Upper lobe of right lung (tissue), 1 donor: ENCODE measurements around the gene INSYN2B. TPM values are rescaled to one million over a fixed set of nuclear protein-coding genes. Genes with fewer than 3 reads are reported as not detected.

Source experiments
- ATAC-seq: fragments of 200-7000 bp; cut with Tn5 transposase; one replicate; pipeline ENCODE4 v1.9.1; 2020; ENCODE audit warnings: mild to moderate bottlenecking, moderate library complexity
- DNase-seq: peaks from one replicate; pipeline ENCODE4 v3.0.0-alpha.2; 2020
- H3K27ac ChIP-seq: fragments of 200-600 bp; one replicate; pipeline ENCODE4 v1.8.0; 2022
- H3K27me3 ChIP-seq: fragments of 200-600 bp; one replicate; pipeline ENCODE4 v1.8.0; 2022; ENCODE audit warnings: mild to moderate bottlenecking
- H3K36me3 ChIP-seq: fragments of 200-600 bp; one replicate; pipeline ENCODE4 v1.8.0; 2022
- H3K4me1 ChIP-seq: fragments of 200-600 bp; one replicate; pipeline ENCODE4 v1.8.0; 2022
- H3K4me3 ChIP-seq: fragments of 200-600 bp; one replicate; pipeline ENCODE4 v1.8.0; 2022; ENCODE audit warnings: mild to moderate bottlenecking
- H3K9me3 ChIP-seq: fragments of 200-600 bp; one replicate; pipeline ENCODE4 v1.8.0; 2022
- CTCF ChIP-seq: fragments of 200-600 bp; IDR thresholded peaks from one replicate; pipeline ENCODE4 v1.8.0; 2022; ENCODE audit warnings: antibody characterized with exemption
- intact Hi-C: fragments of 100-400 bp; cut with DNase I; formaldehyde crosslinking; loops from one replicate; pipeline ENCODE4 v1.11.0; 2022
- total RNA-seq: library from RNA; stranded (reverse); fragmentation: NEBNext Ultra II Directional; extraction: Animal tissue kit (Norgen Biotek cat#: 25700); gene quantifications from one replicate; pipeline ENCODE4 v1.2.1, GENCODE V29; 2021
- donor health status: DM: no; HTN: yes; CAD: no; lungs with severe emphysema.

The INSYN2B gene
- total RNA-seq, 1 donor from 2014 or later = 0.17 TPM

- no peak overlapping the region for H3K27ac ChIP-seq
- no peak for TF ChIP-seq CTCF
- ATAC-seq (no peak), DNase-seq (no peak)
- H3K4me3 ChIP-seq = no peak overlapping the region
- no peaks in the 10 kb centered on the region for H3K4me1 ChIP-seq
- intact Hi-C loops = no loop called here
- H3K9me3 ChIP-seq = no peaks in the 10 kb centered on the region
- no peaks in the 10 kb centered on the region for H3K36me3 ChIP-seq
- H3K27me3 ChIP-seq = no peaks in the 10 kb centered on the region
Observed at GRCh38 chr5:169861934-169862333, 118.4 kb downstream of the INSYN2B start.

- H3K4me1 ChIP-seq = no peaks in the 10 kb centered on the region
- H3K9me3 ChIP-seq = no peaks in the 10 kb centered on the region
- H3K27ac ChIP-seq = no peak overlapping the region
- no peak for ATAC-seq
- no peaks in the 10 kb centered on the region for H3K36me3 ChIP-seq
- no peak for TF ChIP-seq CTCF
- no peak overlapping the region for H3K4me3 ChIP-seq
- H3K27me3 ChIP-seq = no peaks in the 10 kb centered on the region
- intact Hi-C loops = no loop called here
- no peak for DNase-seq
Observed at GRCh38 chr5:169861433-169861832, 118.9 kb downstream of the INSYN2B start.

- no peak for TF ChIP-seq CTCF
- no peak for DNase-seq
- Histone ChIP-seq H3K9me3 (no peaks in the 10 kb centered on the region), H3K27me3 (no peaks in the 10 kb centered on the region), H3K4me3 (no peak overlapping the region), H3K36me3 (no peaks in the 10 kb centered on the region), H3K27ac (no peak overlapping the region), H3K4me1 (no peaks in the 10 kb centered on the region)
- intact Hi-C loops = no loop called here
- no peak for ATAC-seq
Observed at GRCh38 chr5:169860585-169860984, 119.7 kb downstream of the INSYN2B start.

- ATAC-seq (no peak), DNase-seq (no peak)
- no peak for TF ChIP-seq CTCF
Observed at GRCh38 chr5:169856571-169856970, 123.7 kb downstream of the INSYN2B start.

GRCh38 chr5:169851321-169851850 is 128.9 kb downstream of the INSYN2B start:
- no peak for TF ChIP-seq CTCF
- H3K9me3 ChIP-seq = peaks cover 5% of the 10 kb centered on the region
- H3K27ac ChIP-seq = no peak overlapping the region
- H3K4me1 ChIP-seq = no peaks in the 10 kb centered on the region
- H3K36me3 ChIP-seq = no peaks in the 10 kb centered on the region
- no peak for DNase-seq
- H3K4me3 ChIP-seq = no peak overlapping the region
- no peaks in the 10 kb centered on the region for H3K27me3 ChIP-seq
- intact Hi-C loops = no loop called here
- ATAC-seq = no peak

More at GRCh38 chr5:169856571-169856970, 123.7 kb downstream of the INSYN2B start:
- no peaks in the 10 kb centered on the region for H3K36me3 ChIP-seq
- H3K27me3 ChIP-seq = no peaks in the 10 kb centered on the region
- H3K4me3 ChIP-seq = no peak overlapping the region
- H3K27ac ChIP-seq = no peak overlapping the region
- no peaks in the 10 kb centered on the region for H3K9me3 ChIP-seq
- H3K4me1 ChIP-seq = no peaks in the 10 kb centered on the region
- intact Hi-C loops = no loop called here

- Histone ChIP-seq H3K27ac (no peak overlapping the region), H3K36me3 (no peaks in the 10 kb centered on the region), H3K9me3 (peaks cover 5% of the 10 kb centered on the region), H3K4me1 (no peaks in the 10 kb centered on the region), H3K27me3 (no peaks in the 10 kb centered on the region), H3K4me3 (no peak overlapping the region)
- DNase-seq = no peak
- no peak for ATAC-seq
- TF ChIP-seq CTCF = no peak
- intact Hi-C loops = no loop called here
Observed at GRCh38 chr5:169850409-169850808, 129.9 kb downstream of the INSYN2B start.
